WTC11 (cell line): ENCODE measurements around the gene NPAS3. TPM values are rescaled to one million over a fixed set of nuclear protein-coding genes. Genes with fewer than 3 reads are reported as not detected.

Experiments used
- ATAC-seq: fragments of 200-7000 bp; cut with Tn5 transposase; 2 replicates; pipeline ENCODE4 v1.10.0; 2021; ENCODE audit warnings: mild to moderate bottlenecking, moderate library complexity
- CTCF ChIA-PET: fragments of 300-600 bp; sonication (Branson Sonifier 250); formaldehyde crosslinking; loops from one replicate; lab custom pipeline; 2021; ENCODE audit warnings: antibody characterized with exemption; lab: Charles Lee
- POLR2A ChIA-PET: fragments of 350-600 bp; sonication (Branson Sonifier 250); formaldehyde crosslinking; loops from one replicate; lab custom pipeline; 2021; ENCODE audit warnings: antibody characterized with exemption; lab: Charles Lee
- DNase-seq: peaks from one replicate; pipeline ENCODE4 v3.0.0; 2021; ENCODE audit warnings: low spot score
- H3K27ac Mint-ChIP-seq: 2 replicates; pipeline ENCODE4 v1.8.0; 2021; ENCODE audit warnings: mixed read lengths
- H3K27me3 Mint-ChIP-seq: 2 replicates; pipeline ENCODE4 v1.8.0; 2021; ENCODE audit warnings: low read depth, mild to moderate bottlenecking, moderate library complexity, mixed read lengths
- H3K36me3 Mint-ChIP-seq: 2 replicates; pipeline ENCODE4 v1.8.0; 2021; ENCODE audit warnings: mixed read lengths
- H3K4me1 Mint-ChIP-seq: 2 replicates; pipeline ENCODE4 v1.8.0; 2022; ENCODE audit warnings: mixed read lengths
- H3K4me3 Mint-ChIP-seq: 2 replicates; pipeline ENCODE4 v1.8.0; 2021; ENCODE audit warnings: mild to moderate bottlenecking, moderate library complexity, mixed read lengths
- H3K9me3 Mint-ChIP-seq: 2 replicates; pipeline ENCODE4 v1.8.0; 2021; ENCODE audit warnings: mixed read lengths
- ATF6 ChIP-seq: sonication (generic); formaldehyde crosslinking; IDR thresholded peaks from 2 replicates; pipeline ENCODE4 v1.8.1; 2023; ENCODE audit warnings: mild to moderate bottlenecking, missing genetic modification reagents
- CDX4 ChIP-seq: fragments of 250-450 bp; sonication (Bioruptor Pico); IDR thresholded peaks from 2 replicates; pipeline ENCODE4 v1.9.0; 2021; ENCODE audit warnings: moderate library complexity, mild to moderate bottlenecking, inconsistent platforms, borderline replicate concordance
- CREB1 ChIP-seq: sonication (generic); formaldehyde crosslinking; IDR thresholded peaks from 2 replicates; pipeline ENCODE4 v1.8.0; 2023; ENCODE audit warnings: mild to moderate bottlenecking, missing genetic modification reagents
- E2F1 ChIP-seq: sonication (generic); formaldehyde crosslinking; IDR thresholded peaks from 2 replicates; pipeline ENCODE4 v1.8.0; 2022; ENCODE audit warnings: mild to moderate bottlenecking, missing genetic modification reagents
- ERG ChIP-seq: fragments of 250-450 bp; sonication (Bioruptor Pico); IDR thresholded peaks from 2 replicates; pipeline ENCODE4 v1.8.0; 2021; ENCODE audit warnings: mild to moderate bottlenecking
- FOXP4 ChIP-seq: sonication (generic); formaldehyde crosslinking; IDR thresholded peaks from 2 replicates; pipeline ENCODE4 v1.8.0; 2022; ENCODE audit warnings: mild to moderate bottlenecking, missing genetic modification reagents
- JUN ChIP-seq: sonication (generic); formaldehyde crosslinking; IDR thresholded peaks from 2 replicates; pipeline ENCODE4 v1.8.0; 2023; ENCODE audit warnings: mild to moderate bottlenecking, missing genetic modification reagents
- NFE2L1 ChIP-seq: sonication (generic); formaldehyde crosslinking; IDR thresholded peaks from 2 replicates; pipeline ENCODE4 v1.8.1; 2023; ENCODE audit warnings: missing genetic modification reagents
- SOX15 ChIP-seq: fragments of 250-450 bp; sonication (Bioruptor Pico); IDR thresholded peaks from 2 replicates; pipeline ENCODE4 v1.9.0; 2021; ENCODE audit warnings: mild to moderate bottlenecking
- ZNF138 ChIP-seq: sonication (generic); formaldehyde crosslinking; conservative IDR thresholded peaks from 2 replicates; pipeline ENCODE4 v1.8.1; 2022; ENCODE audit warnings: mild to moderate bottlenecking, moderate library complexity, missing genetic modification reagents
- ZNF281 ChIP-seq: sonication (generic); formaldehyde crosslinking; IDR thresholded peaks from 2 replicates; pipeline ENCODE4 v1.8.0; 2023; ENCODE audit warnings: mild to moderate bottlenecking, missing genetic modification reagents
- ZNF317 ChIP-seq: sonication (generic); formaldehyde crosslinking; IDR thresholded peaks from 2 replicates; pipeline ENCODE4 v1.8.1; 2023; ENCODE audit warnings: low read depth, mild to moderate bottlenecking, moderate library complexity, missing genetic modification reagents, borderline replicate concordance
- ZNF416 ChIP-seq: fragments of 250-450 bp; sonication (Bioruptor Pico); IDR thresholded peaks from 2 replicates; pipeline ENCODE4 v1.9.0; 2021; ENCODE audit warnings: mild to moderate bottlenecking, inconsistent platforms
- ZNF512 ChIP-seq: sonication (generic); formaldehyde crosslinking; IDR thresholded peaks from 2 replicates; pipeline ENCODE4 v1.8.1; 2022; ENCODE audit warnings: missing genetic modification reagents, borderline replicate concordance
- ZSCAN18 ChIP-seq: fragments of 250-450 bp; sonication (Bioruptor Pico); IDR thresholded peaks from 2 replicates; pipeline ENCODE4 v2.1.2; 2022; ENCODE audit warnings: mild to moderate bottlenecking, moderate library complexity
- total RNA-seq: library from RNA; stranded (reverse); gene quantifications from 3 replicates; pipeline ENCODE4 v1.2.3, GENCODE V29; 2021

NPAS3 gene
- total RNA-seq, 1 experiment from 2014 or later, result 3.2 TPM

GRCh38 chr14:33643426-33644181 is 704.9 kb downstream of the NPAS3 start:
- ChIA-PET CTCF (interaction anchor here (0.9 to 1.1 kb wide), 2 partner anchors 9 to 32 kb away, joined by 3 read pairs; no protein-coding TSS in a partner anchor), POLR2A (no interaction called here)
- ATAC-seq, result no peak
- H3K9me3 Mint-ChIP-seq, result no peaks in the 10 kb centered on the region
- no peak overlapping the region for H3K27ac Mint-ChIP-seq
- no peak overlapping the region for H3K4me3 Mint-ChIP-seq
- no peak for DNase-seq
- H3K4me1 Mint-ChIP-seq, result peaks cover 33% of the 10 kb centered on the region
- no peak for TF ChIP-seq ZNF281 (CRISPR knock-in tag)
- TF ChIP-seq SOX15 (CRISPR knock-in tag), result no peak
- TF ChIP-seq ZNF416, result no peak
- TF ChIP-seq NFE2L1 (CRISPR knock-in tag), result no peak
- no peak for TF ChIP-seq ZSCAN18 (CRISPR knock-in tag)
- TF ChIP-seq CDX4 (CRISPR knock-in tag), result no peak
- no peak for TF ChIP-seq FOXP4 (CRISPR knock-in tag)
- TF ChIP-seq ZNF138 (CRISPR knock-in tag), result no peak
- TF ChIP-seq E2F1 (CRISPR knock-in tag), result no peak
- no peak for TF ChIP-seq ERG (CRISPR knock-in tag)
- TF ChIP-seq CREB1 (CRISPR knock-in tag), result no peak
- TF ChIP-seq ZNF317 (CRISPR knock-in tag), result no peak
- TF ChIP-seq ATF6, result no peak
- TF ChIP-seq JUN (CRISPR knock-in tag), result no peak
- no peak for TF ChIP-seq ZNF512 (CRISPR knock-in tag)
- H3K27me3 Mint-ChIP-seq, result no peaks in the 10 kb centered on the region
- no peaks in the 10 kb centered on the region for H3K36me3 Mint-ChIP-seq
